HCT116 (cell line): Measurements from ENCODE around the gene THSD7A. TPM values are rescaled to one million over a fixed set of nuclear protein-coding genes. Genes with fewer than 3 reads are reported as not detected.

Experiments
- ATAC-seq: fragments of 200-7000 bp; cut with Tn5 transposase; 2 replicates; pipeline ENCODE4 v1.9.1; 2020; ENCODE audit warnings: mild to moderate bottlenecking, moderate library complexity
- BruUV-seq: library from RNA; stranded (reverse); fragments of 400-500 nt; replicated peaks from 2 replicates; lab custom pipeline; 2021; lab: Mats Ljungman, UMichigan
- CTCF ChIA-PET: fragments of 300-600 bp; sonication (Branson Sonifier 250); formaldehyde crosslinking; loops from one replicate; lab custom pipeline; 2021; ENCODE audit warnings: antibody characterized with exemption; lab: Charles Lee
- POLR2A ChIA-PET: fragments of 300-600, 350-600 bp; sonication (Branson Sonifier 250); formaldehyde crosslinking; loops from one replicate; lab custom pipeline; 2021; ENCODE audit warnings: antibody characterized with exemption; lab: Charles Lee
- RAD21 ChIA-PET, 2 experiments: fragments of 300-600 bp; sonication (Branson Sonifier 250); formaldehyde crosslinking; loops; one replicate each; lab custom pipeline; 2023; ENCODE audit warnings: low total read pairs in 2 of 2; ENCODE audit not compliant: uncharacterized antibody in 2 of 2, unreplicated experiment in 2 of 2, low non-redundant PET in 1 of 2; lab: Charles Lee
- DNase-seq: peaks from one replicate; pipeline ENCODE4 v3.0.0-alpha.2; 2010; ENCODE audit warnings: low read depth, low spot score
- H2AFZ ChIP-seq: fragments of 200-600 bp; shearing (Covaris generic), sonication (generic); 2 replicates; pipeline ENCODE4 v1.6.1; 2017; ENCODE audit warnings: low read depth, mixed run types, mixed read lengths, antibody characterized with exemption, low read length; ENCODE audit not compliant: poor library complexity, severe bottlenecking
- H3K27ac ChIP-seq: 2 replicates; pipeline ENCODE4 v1.5.1; 2012; ENCODE audit warnings: low read depth, low read length
- H3K27me3 ChIP-seq: fragments of 200-600 bp; sonication (generic); 2 replicates; pipeline ENCODE4 v1.6.1; 2016; ENCODE audit warnings: mixed run types, low read length, mixed read lengths; ENCODE audit not compliant: insufficient read depth
- H3K36me3 ChIP-seq, 2 experiments: fragments of 200-500 bp in 1 of 2; fragments of 200-600 bp in 1 of 2; sonication (Bioruptor generic) in 1 of 2; sonication (generic) in 1 of 2; 2 replicates each; pipeline versions ENCODE4 v1.5.1 to v1.6.1; 2014 to 2016; ENCODE audit warnings: low read length in 2 of 2, inconsistent platforms in 1 of 2, mixed read lengths in 1 of 2, mixed run types in 1 of 2; ENCODE audit not compliant: insufficient read depth in 2 of 2, control insufficient read depth in 1 of 2
- H3K4me1 ChIP-seq, 2 experiments: fragments of 200-600 bp in 1 of 2; sonication (generic) in 1 of 2; 2 replicates each; pipeline versions ENCODE4 v1.5.1 to v1.6.1; 2012 to 2017; ENCODE audit warnings: low read length in 2 of 2, inconsistent platforms in 1 of 2, mild to moderate bottlenecking in 1 of 2, mixed read lengths in 1 of 2, mixed run types in 1 of 2, moderate library complexity in 1 of 2; ENCODE audit not compliant: insufficient read depth in 2 of 2, control insufficient read depth in 1 of 2
- H3K4me2 ChIP-seq: fragments of 200-600 bp; sonication (generic); 2 replicates; pipeline ENCODE4 v1.6.1; 2017; ENCODE audit warnings: mixed run types, low read length, mixed read lengths
- H3K4me3 ChIP-seq, 2 experiments: fragments of 200-600 bp in 1 of 2; sonication (generic) in 1 of 2; replicated peaks in 1 of 2; 2 replicates each; pipeline ENCODE4 v1.5.1; 2011 to 2016; ENCODE audit warnings: low read length in 2 of 2, control low read depth in 1 of 2, low read depth in 1 of 2, mild to moderate bottlenecking in 1 of 2, mixed read lengths in 1 of 2, mixed run types in 1 of 2
- H3K79me2 ChIP-seq: fragments of 200-600 bp; sonication (generic); 2 replicates; pipeline ENCODE4 v1.6.1; 2017; ENCODE audit warnings: mild to moderate bottlenecking, mixed run types, low read length, moderate library complexity, mixed read lengths; ENCODE audit not compliant: insufficient read depth
- H3K9ac ChIP-seq: fragments of 200-600 bp; sonication (generic); 2 replicates; pipeline ENCODE4 v1.6.1; 2016; ENCODE audit warnings: low read length, mixed read lengths
- H3K9me2 ChIP-seq: fragments of 200-600 bp; sonication (generic), shearing (Covaris generic); 2 replicates; pipeline ENCODE4 v1.6.1; 2017; ENCODE audit warnings: mixed run types, mild to moderate bottlenecking, moderate library complexity; ENCODE audit not compliant: insufficient read depth
- H3K9me3 ChIP-seq, 2 experiments: fragments of 200-500 bp in 1 of 2; fragments of 200-600 bp in 1 of 2; sonication (Bioruptor generic) in 1 of 2; sonication (generic) in 1 of 2; 2 replicates each; pipeline ENCODE4 v1.6.1; 2014 to 2017; ENCODE audit warnings: low read length in 2 of 2, mixed read lengths in 2 of 2, inconsistent platforms in 1 of 2, low read depth in 1 of 2, mild to moderate bottlenecking in 1 of 2, mixed run types in 1 of 2, moderate library complexity in 1 of 2; ENCODE audit not compliant: control insufficient read depth in 1 of 2, insufficient read depth in 1 of 2
- H4K20me1 ChIP-seq: fragments of 200-600 bp; sonication (generic), shearing (Covaris generic); 2 replicates; pipeline ENCODE4 v1.6.1; 2017; ENCODE audit warnings: mixed run types, mild to moderate bottlenecking, moderate library complexity; ENCODE audit not compliant: insufficient read depth
- CEBPB ChIP-seq: IDR thresholded peaks from 2 replicates; pipeline ENCODE4 v1.6.1; 2012; ENCODE audit warnings: low read depth
- CTCF ChIP-seq, 3 experiments: fragments of 200-600 bp in 1 of 3; sonication (generic) in 1 of 3; IDR thresholded peaks in 2 of 3; conservative IDR thresholded peaks in 1 of 3; 2 replicates each; pipeline ENCODE4 v1.5.1; 2012 to 2017; ENCODE audit warnings: low read depth in 2 of 3, low read length in 2 of 3, antibody characterized with exemption in 1 of 3, borderline replicate concordance in 1 of 3, control low read depth in 1 of 3, mild to moderate bottlenecking in 1 of 3, mixed read lengths in 1 of 3, mixed run types in 1 of 3, moderate library complexity in 1 of 3; ENCODE audit not compliant: insufficient read depth in 1 of 3
- EGR1 ChIP-seq: IDR thresholded peaks from 2 replicates; pipeline ENCODE4 v1.6.1; 2012; ENCODE audit warnings: low read depth
- JUND ChIP-seq: IDR thresholded peaks from 2 replicates; pipeline ENCODE4 v1.6.1; 2012
- MAX ChIP-seq: IDR thresholded peaks from 2 replicates; pipeline ENCODE4 v1.6.1; 2012
- POLR2A ChIP-seq: IDR thresholded peaks from 2 replicates; pipeline ENCODE4 v1.7.0; 2011; ENCODE audit warnings: borderline replicate concordance; ENCODE audit not compliant: insufficient read depth, insufficient read length; ENCODE audit errors: extremely low read depth
- POLR2AphosphoS5 ChIP-seq: IDR thresholded peaks from 2 replicates; pipeline ENCODE4 v1.6.1; 2011; ENCODE audit warnings: mild to moderate bottlenecking, low read depth, low read length, moderate library complexity
- REST ChIP-seq: IDR thresholded peaks from 2 replicates; pipeline ENCODE4 v1.6.1; 2012; ENCODE audit warnings: low read depth
- SIN3A ChIP-seq: IDR thresholded peaks from 2 replicates; pipeline ENCODE4 v1.6.1; 2012; ENCODE audit warnings: low read depth
- SP1 ChIP-seq: IDR thresholded peaks from 2 replicates; pipeline ENCODE4 v1.6.1; 2012; ENCODE audit warnings: low read depth
- ZBTB33 ChIP-seq: IDR thresholded peaks from 2 replicates; pipeline ENCODE4 v1.6.1; 2011; ENCODE audit warnings: mild to moderate bottlenecking, low read length, moderate library complexity; ENCODE audit not compliant: insufficient replicate concordance; ENCODE audit errors: extremely low read depth
- ZNF274 ChIP-seq: fragments of 200-500 bp; sonication (Bioruptor generic); IDR thresholded peaks from 2 replicates; pipeline ENCODE4 v1.6.1; 2014; ENCODE audit warnings: mild to moderate bottlenecking, low read depth, low read length, inconsistent platforms
- intact Hi-C: fragments of 100-400 bp; cut with micrococcal nuclease; formaldehyde crosslinking; loops from 2 replicates; pipeline ENCODE4 v1.10.0; 2022
- total RNA-seq: library from RNA; stranded (reverse); gene quantifications from one replicate; pipeline ENCODE4 v1.2.1, GENCODE V29; 2021; ENCODE audit not compliant: unreplicated experiment

The THSD7A gene
- total RNA-seq, 1 experiment from 2014 or later = 0.05 TPM

- ATAC-seq (no peak), DNase-seq (no peak)
- intact Hi-C loops = no loop called here
- Histone ChIP-seq H4K20me1 (no peaks in the 10 kb centered on the region), H2AFZ (no peak overlapping the region), H3K4me1 (no peaks in the 10 kb centered on the region), H3K9me3 (no peaks in the 10 kb centered on the region), H3K4me3 (no peak overlapping the region), H3K27ac (no peak overlapping the region), H3K27me3 (no peaks in the 10 kb centered on the region), H3K9ac (no peak overlapping the region), H3K79me2 (no peaks in the 10 kb centered on the region), H3K9me2 (no peaks in the 10 kb centered on the region), H3K4me2 (no peak overlapping the region), H3K36me3 (no peaks in the 10 kb centered on the region)
- ChIA-PET POLR2A (no interaction called here), RAD21 (no interaction called here), CTCF (no interaction called here)
- no TSS peak for BruUV-seq
- TF ChIP-seq CEBPB (no peak), ZBTB33 (no peak), MAX (no peak), JUND (no peak), SIN3A (no peak)
Measured at GRCh38 chr7:11551470-11551869, 280.5 kb downstream of the THSD7A start.

- ChIA-PET RAD21 (no interaction called here), CTCF (no interaction called here), POLR2A (no interaction called here)
- H3K27ac ChIP-seq = no peak overlapping the region
- DNase-seq (no peak), ATAC-seq (no peak)
- no peaks in the 10 kb centered on the region for H3K79me2 ChIP-seq
- no TSS peak for BruUV-seq
- TF ChIP-seq REST (no peak), EGR1 (no peak), POLR2A (no peak), CTCF (IDR thresholded peaks at IDR 0.05 in 2 of 3, conservative IDR thresholded peaks at IDR 0.05 in 1 of 3; ENCODE audit: borderline replicate concordance in 1 of 3, insufficient read depth in 1 of 3, low read depth in 2 of 3, low read length in 2 of 3) (no peak), SP1 (no peak), CEBPB (no peak), JUND (no peak), POLR2AphosphoS5 (no peak), ZNF274 (no peak)
- no peaks in the 10 kb centered on the region for H4K20me1 ChIP-seq
- no peaks in the 10 kb centered on the region for H3K9me3 ChIP-seq
- no peak overlapping the region for H3K9ac ChIP-seq
- no peak overlapping the region for H3K4me2 ChIP-seq
- H3K4me3 ChIP-seq = no peak overlapping the region
- H3K9me2 ChIP-seq = no peaks in the 10 kb centered on the region
- no peaks in the 10 kb centered on the region for H3K4me1 ChIP-seq
- H3K36me3 ChIP-seq = no peaks in the 10 kb centered on the region
- intact Hi-C loops = no loop called here
- H3K27me3 ChIP-seq = no peaks in the 10 kb centered on the region
- H2AFZ ChIP-seq = no peak overlapping the region
Measured at GRCh38 chr7:11548532-11548931, 283.5 kb downstream of the THSD7A start.
